PFSK-1 (cell line): ENCODE data around the gene LAIR1.

ENCODE experiments used
- FOXP2 ChIP-seq: optimal IDR thresholded peaks from 2 replicates; pipeline ENCODE3; 2011; ENCODE audit warnings: borderline replicate concordance, control low read depth, inconsistent platforms; ENCODE audit not compliant: insufficient read depth; ENCODE audit errors: extremely low read length, extremely low read depth
- POLR2AphosphoS5 ChIP-seq: IDR thresholded peaks from 2 replicates; pipeline ENCODE4 v1.6.1; 2012; ENCODE audit warnings: low read depth, mild to moderate bottlenecking, control low read depth, low read length, moderate library complexity
- SIN3A ChIP-seq: IDR thresholded peaks from 2 replicates; pipeline ENCODE4 v1.6.1; 2012; ENCODE audit warnings: mild to moderate bottlenecking, low read length, moderate library complexity, borderline replicate concordance; ENCODE audit not compliant: insufficient read depth
- TAF1 ChIP-seq: IDR thresholded peaks from 2 replicates; pipeline ENCODE4 v1.6.1; 2012; ENCODE audit warnings: low read length, control low read depth, borderline replicate concordance; ENCODE audit not compliant: insufficient read depth
- TF ChIP-seq, protein P1 (sequence below), 2 experiments: IDR thresholded peaks; 2 replicates each; pipeline versions ENCODE4 v1.6.1 to v1.8.0; 2011 to 2012; ENCODE audit warnings: low read depth in 2 of 2, low read length in 2 of 2, control low read depth in 1 of 2, inconsistent platforms in 1 of 2, mild to moderate bottlenecking in 1 of 2, moderate library complexity in 1 of 2; ENCODE audit not compliant: insufficient read depth in 1 of 2

The LAIR1 gene

DNA sequence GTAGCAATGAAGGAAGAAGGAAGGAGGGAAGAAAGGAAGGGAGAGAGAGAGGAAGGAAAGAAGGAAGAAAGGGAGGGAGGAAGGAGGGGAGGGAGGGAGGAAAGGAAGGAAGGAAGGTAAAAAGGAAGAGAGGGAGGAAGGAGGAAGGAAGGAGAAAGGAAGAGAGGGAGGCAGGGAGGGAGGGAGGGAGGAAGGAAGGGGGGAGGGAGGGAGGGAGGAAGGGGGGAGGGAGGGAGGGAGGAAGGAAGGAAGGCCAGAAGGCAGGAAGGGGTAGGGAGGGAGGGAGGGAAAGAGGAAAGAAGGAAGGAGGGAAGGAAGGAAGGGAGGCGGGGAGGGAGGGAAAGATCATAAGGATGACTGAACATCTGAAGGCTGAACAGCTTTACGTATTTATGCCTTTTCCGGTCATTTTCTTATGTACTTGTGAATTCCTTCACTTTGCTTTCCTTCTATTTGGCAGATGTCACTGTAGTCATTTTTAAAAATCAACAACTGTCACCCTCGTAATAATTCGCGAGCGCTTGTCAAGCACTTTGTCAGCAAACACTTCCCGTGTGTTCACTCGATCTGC lies 43.8 kb upstream of the LAIR1 start:
- TF ChIP-seq TAF1: no peak
- no peak for TF ChIP-seq FOXP2
- TF ChIP-seq SIN3A: no peak
- TF ChIP-seq, protein P1, sequence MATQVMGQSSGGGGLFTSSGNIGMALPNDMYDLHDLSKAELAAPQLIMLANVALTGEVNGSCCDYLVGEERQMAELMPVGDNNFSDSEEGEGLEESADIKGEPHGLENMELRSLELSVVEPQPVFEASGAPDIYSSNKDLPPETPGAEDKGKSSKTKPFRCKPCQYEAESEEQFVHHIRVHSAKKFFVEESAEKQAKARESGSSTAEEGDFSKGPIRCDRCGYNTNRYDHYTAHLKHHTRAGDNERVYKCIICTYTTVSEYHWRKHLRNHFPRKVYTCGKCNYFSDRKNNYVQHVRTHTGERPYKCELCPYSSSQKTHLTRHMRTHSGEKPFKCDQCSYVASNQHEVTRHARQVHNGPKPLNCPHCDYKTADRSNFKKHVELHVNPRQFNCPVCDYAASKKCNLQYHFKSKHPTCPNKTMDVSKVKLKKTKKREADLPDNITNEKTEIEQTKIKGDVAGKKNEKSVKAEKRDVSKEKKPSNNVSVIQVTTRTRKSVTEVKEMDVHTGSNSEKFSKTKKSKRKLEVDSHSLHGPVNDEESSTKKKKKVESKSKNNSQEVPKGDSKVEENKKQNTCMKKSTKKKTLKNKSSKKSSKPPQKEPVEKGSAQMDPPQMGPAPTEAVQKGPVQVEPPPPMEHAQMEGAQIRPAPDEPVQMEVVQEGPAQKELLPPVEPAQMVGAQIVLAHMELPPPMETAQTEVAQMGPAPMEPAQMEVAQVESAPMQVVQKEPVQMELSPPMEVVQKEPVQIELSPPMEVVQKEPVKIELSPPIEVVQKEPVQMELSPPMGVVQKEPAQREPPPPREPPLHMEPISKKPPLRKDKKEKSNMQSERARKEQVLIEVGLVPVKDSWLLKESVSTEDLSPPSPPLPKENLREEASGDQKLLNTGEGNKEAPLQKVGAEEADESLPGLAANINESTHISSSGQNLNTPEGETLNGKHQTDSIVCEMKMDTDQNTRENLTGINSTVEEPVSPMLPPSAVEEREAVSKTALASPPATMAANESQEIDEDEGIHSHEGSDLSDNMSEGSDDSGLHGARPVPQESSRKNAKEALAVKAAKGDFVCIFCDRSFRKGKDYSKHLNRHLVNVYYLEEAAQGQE (IDR thresholded peaks at IDR 0.05; ENCODE audit: insufficient read depth in 1 of 2, low read depth in 2 of 2, low read length in 2 of 2): no peak
- no peak for TF ChIP-seq POLR2AphosphoS5

DNA sequence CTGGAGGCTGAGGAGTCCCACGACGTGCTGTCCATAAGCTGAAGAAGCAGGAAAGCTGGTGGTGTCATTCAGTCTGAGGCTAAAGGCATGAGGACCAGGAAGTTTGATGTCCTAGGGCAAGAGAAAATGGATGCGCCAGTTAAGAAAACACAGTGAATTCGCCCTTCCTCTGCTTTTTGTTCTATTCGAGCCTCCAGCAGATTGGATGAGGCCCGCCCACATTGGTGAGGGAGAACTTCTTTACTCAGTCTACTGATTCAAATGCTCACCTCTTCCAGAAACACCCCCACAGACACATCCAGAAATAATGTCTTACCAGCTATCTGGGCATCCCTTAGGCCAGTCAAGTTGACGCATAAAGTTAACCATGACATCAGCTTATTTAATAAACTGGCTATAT lies 43.0 kb upstream of the LAIR1 start:
- TF ChIP-seq POLR2AphosphoS5 (no peak), TAF1 (no peak), FOXP2 (no peak), SIN3A (no peak)
- TF ChIP-seq, protein P1 (IDR thresholded peaks at IDR 0.05; ENCODE audit: insufficient read depth in 1 of 2, low read depth in 2 of 2, low read length in 2 of 2): no peak

- no peak for TF ChIP-seq FOXP2
- no peak for TF ChIP-seq POLR2AphosphoS5
- no peak for TF ChIP-seq TAF1
- TF ChIP-seq, protein P1 (IDR thresholded peaks at IDR 0.05; ENCODE audit: insufficient read depth in 1 of 2, low read depth in 2 of 2, low read length in 2 of 2): no peak
- TF ChIP-seq SIN3A: no peak
Measured at GRCh38 chr19:54405628-54406027, 40.9 kb upstream of the LAIR1 start.

GRCh38 chr19:54403054-54403453 lies 38.3 kb upstream of the LAIR1 start:
- TF ChIP-seq, protein P1 (IDR thresholded peaks at IDR 0.05; ENCODE audit: insufficient read depth in 1 of 2, low read depth in 2 of 2, low read length in 2 of 2): no peak
- no peak for TF ChIP-seq TAF1
- TF ChIP-seq POLR2AphosphoS5: no peak
- no peak for TF ChIP-seq FOXP2
- TF ChIP-seq SIN3A: no peak

GRCh38 chr19:54400913-54401312 lies 36.2 kb upstream of the LAIR1 start:
- TF ChIP-seq POLR2AphosphoS5: no peak
- TF ChIP-seq, protein P1 (IDR thresholded peaks at IDR 0.05; ENCODE audit: insufficient read depth in 1 of 2, low read depth in 2 of 2, low read length in 2 of 2): no peak
- no peak for TF ChIP-seq SIN3A
- no peak for TF ChIP-seq FOXP2
- TF ChIP-seq TAF1: no peak
